NCI-H748 (cell line): ENCODE results near the gene DFFA.
A peak's percentile ranks its signal among the peaks of the same experiment; 100 is the strongest.
"Not testable (repeated sequence)": the region's sequence is repeated elsewhere in the genome, so short reads cannot be mapped to it uniquely, and the experiment has no call there.

ENCODE experiments used
- DNase-seq: peaks from one replicate; lab custom pipeline; 2025; ENCODE audit not compliant: unreplicated experiment; lab: John Stamatoyannopoulos, UW

Gene DFFA

DNA sequence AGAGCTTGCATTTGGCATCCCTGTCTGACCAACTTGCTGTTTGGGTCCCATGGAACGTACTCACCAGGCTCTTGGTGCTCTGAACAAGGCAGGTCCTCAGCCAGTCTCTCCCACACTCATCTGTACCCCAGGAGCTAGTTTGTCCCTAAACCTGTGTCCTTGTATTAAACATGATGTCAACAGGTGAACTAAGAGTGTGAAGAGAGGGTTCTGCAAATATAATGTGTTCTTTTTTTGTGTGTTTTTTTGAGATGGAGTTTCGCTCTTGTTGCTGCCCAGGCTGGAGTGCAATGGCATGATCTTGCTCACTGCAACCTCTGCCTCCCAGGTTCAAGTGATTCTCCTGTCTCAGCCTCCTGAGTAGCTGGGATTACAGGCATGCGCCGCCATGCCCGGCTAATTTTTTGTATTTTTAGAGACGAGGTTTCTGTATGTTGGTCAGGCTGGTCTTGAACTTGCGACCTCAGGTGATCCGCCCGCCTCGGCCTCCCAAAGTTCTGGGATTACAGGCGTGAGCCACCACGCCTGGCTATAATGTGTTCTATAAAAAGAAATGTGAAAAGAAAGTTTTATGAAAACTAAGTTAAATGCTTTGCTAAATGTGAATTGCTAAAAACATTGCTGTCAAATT lies 33.8 kb upstream of the DFFA start:
- not testable (repeated sequence) for DNase-seq

DNA sequence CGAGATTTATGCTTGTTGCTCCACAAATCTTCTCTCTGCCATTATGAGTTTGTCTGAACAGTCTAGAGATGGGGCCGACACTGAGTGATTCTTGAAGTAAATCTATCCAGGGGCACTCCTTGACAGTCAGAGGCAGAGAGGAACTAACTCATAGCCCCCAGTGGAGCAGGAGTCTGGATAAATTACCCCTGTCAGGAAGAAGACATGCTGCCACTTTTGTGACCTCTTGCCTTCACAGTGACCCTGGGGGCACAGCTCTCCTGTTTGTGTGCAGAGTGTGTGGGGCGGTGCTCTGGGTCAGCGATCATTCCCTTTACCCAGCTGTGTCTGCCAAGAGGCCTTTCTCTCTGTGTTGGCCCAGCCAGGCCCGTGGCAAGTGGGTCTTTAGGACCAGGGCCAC lies 31.9 kb upstream of the DFFA start:
- no peak for DNase-seq

GRCh38 chr1:10502206-10502605 lies 29.9 kb upstream of the DFFA start:
- no peak for DNase-seq

- no peak for DNase-seq
Observed at GRCh38 chr1:10498231-10498630, 25.9 kb upstream of the DFFA start.

- DNase-seq: no peak
Observed at GRCh38 chr1:10497109-10497508, 24.8 kb upstream of the DFFA start.

DNA sequence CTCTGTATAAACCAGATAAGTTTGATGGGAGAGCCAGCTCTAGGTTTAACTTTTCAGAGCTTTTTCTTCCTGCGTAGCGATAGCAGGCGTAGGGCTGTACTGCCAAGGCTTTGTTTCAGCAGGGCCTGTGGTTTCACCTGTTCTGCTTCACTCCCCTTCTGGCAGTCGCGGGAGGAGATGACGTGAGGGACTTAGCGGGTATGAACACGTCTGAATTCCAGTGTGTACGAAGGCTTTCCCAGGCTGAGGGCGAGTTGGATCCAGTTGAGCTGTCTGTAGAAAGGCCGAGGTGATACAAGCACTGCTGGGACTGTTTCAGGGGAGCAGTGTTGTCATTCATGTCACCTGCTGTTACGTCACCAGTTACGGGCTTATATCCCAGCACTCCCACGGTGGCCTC lies 23.6 kb upstream of the DFFA start:
- no peak for DNase-seq

DNA sequence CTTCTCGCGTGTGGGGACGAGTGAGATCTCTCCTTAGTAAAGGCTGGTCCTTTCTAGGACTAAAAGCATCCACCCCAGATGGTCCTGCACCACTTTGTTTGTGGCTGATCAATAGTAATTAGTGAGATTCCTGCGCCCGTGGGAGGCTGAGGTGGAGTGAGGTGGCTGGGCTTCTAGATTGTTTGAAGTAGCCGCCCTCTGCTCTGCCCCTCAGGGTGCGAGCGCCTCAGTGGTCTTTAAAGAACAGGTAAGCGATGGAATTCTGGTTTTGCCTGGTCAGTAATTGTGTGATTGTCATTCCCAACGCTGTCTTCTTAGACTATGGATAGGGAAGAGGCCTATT lies 23.1 kb upstream of the DFFA start:
- no peak for DNase-seq

GRCh38 chr1:10494754-10495474 lies 22.6 kb upstream of the DFFA start:
- peak; percentile 53 for DNase-seq

- no peak for DNase-seq
Observed at GRCh38 chr1:10494418-10494753, 22.1 kb upstream of the DFFA start.

GRCh38 chr1:10490286-10490970 lies 18.1 kb upstream of the DFFA start:
- DNase-seq: no peak

- no peak for DNase-seq
Observed at GRCh38 chr1:10489291-10490055, 17.1 kb upstream of the DFFA start.

DNA sequence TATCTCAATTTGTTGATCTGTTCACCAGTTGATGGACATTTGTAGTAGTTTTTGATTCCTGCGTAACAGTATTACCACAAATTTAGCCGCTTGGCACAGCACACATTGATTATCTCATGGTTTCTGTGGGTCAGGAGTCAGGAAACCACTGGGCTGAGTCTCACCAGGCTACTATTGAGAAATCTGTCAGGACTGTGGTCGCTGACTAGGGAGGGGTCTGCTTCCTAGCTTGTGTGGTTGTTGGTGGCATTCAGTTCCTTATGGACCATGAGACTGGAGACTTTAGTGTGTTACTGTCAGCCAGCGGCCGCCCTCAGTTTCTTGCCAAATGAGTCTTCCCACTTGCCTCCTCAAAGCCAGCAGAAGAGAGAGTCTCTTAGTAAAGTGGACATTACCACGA lies 12.2 kb upstream of the DFFA start:
- DNase-seq: no peak

- DNase-seq: no peak
Observed at GRCh38 chr1:10480614-10481013, 8.3 kb upstream of the DFFA start.

DNA sequence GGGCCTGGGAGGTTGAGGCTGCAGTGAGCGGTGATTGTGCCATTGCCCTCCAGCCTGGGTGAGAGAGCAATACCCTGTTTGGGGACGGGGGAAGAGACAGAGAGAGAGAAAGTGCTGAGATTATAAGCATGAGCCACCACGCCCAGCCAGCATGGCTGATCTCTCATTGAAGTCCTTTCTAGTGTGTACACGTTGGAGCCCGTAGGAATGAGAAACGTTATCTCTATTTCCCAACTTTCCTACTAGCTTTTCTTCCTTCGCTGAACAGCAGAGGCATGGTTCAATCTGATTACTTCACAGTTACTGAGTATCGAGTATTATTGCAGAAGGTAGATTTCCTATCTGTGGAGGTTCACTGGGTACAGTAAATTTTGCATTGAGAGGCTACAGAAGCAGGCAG lies 7.0 kb upstream of the DFFA start:
- no peak for DNase-seq

DNA sequence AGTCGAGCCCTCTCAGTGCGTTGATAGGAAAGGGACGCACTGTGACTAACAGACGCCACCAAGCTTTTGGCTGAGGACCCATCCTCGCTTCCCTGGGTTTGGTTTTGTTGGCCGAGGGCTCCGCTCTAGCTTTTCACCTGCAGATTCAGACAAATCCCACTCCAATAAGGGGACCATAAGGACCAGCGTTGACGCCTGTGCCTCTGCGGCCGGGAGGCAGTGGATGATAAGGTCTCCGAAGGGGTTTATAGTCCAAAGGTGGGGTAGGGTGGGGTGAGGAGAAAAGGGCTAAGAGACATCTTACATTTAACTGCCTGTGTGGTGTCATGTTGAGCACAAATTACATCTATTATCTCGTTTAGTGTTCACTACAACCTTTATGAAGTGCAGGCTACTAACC lies 3.2 kb upstream of the DFFA start:
- no peak for DNase-seq

- DNase-seq: peak; percentile 83
Observed at GRCh38 chr1:10474613-10475507, 2.5 kb upstream of the DFFA start, which contains the start of gene PEX14. TSS of gene PEX14 (plus strand) at chr1:10474950. CDS start at chr1:10474967, 17 bp downstream.

GRCh38 chr1:10474309-10474612 lies 1.9 kb upstream of the DFFA start:
- DNase-seq: not testable (repeated sequence)

GRCh38 chr1:10473145-10473765 lies 926 bp upstream of the DFFA start:
- no peak for DNase-seq

DNA sequence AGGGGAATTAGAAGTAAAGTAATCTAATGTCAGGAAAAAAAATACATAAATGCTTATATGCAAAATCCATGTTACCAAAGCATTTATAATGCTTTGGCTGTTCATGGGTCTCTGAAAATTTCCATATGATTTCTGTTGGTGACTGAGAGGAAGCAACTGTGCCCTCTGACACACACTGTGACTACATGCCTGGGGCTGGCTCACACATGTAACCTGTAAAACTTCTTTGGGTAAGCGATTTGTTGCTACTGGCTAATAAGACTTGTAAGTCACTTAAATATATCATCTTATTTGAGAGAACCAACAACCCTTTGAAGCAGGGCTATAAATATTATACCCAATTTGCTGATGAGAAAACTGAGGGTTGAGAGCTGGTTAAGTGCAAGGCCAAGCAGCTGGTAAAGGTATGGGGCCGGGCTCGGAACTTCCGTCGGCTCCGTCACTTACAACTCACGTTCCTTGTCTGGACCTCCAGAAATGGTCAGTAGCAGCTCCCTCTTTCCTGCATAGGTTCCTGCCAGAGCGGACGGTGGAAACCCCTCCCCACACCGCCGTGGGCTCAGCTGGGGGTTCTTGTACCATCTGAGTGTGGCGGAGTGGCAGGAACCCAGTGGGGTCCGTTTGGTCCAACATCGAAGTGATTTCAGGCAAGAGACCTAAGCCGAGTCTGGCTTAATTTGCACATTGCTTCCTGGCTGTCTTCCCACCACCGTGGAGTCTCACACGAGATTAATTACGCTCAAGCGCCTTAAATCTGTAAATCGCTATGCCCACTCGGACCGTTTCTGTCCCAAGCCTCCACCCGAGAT lies 714 bp downstream of the DFFA start:
- DNase-seq: peak; percentile 41

DNA sequence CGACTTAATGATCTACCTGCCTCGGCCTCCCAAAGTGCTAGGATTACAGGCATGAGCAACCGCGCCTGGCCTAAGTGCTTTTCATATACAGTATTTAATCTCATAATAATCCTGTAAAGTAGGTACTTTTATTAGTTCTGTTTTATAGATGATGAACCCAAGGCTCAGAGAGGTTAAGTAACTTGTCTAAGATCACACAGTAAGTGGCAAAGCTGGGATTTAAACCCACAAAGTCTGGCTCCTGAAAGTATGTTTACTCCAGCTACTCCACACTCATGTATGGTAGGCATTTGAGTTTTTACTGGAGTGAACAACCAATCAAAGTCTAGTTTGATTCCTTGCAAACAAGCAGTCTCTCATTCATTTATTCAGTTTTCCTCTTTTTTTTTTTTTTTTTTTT lies 2.3 kb downstream of the DFFA start:
- no peak for DNase-seq
